H1 (cell line): ENCODE results near the gene ADAM12. TPM values are rescaled to one million over a fixed set of nuclear protein-coding genes. Genes with fewer than 3 reads are reported as not detected.

Source experiments
- CTCF ChIA-PET: fragments of 300-600 bp; sonication (Branson Sonifier 250); formaldehyde crosslinking; loops from one replicate; lab custom pipeline; 2021; ENCODE audit not compliant: partially characterized antibody; lab: Charles Lee
- POLR2A ChIA-PET: fragments of 300-600 bp; sonication (Branson Sonifier 250); formaldehyde crosslinking; loops from one replicate; lab custom pipeline; 2021; ENCODE audit warnings: inconsistent platforms; ENCODE audit not compliant: partially characterized antibody; lab: Charles Lee
- DNase-seq, 2 experiments: peaks; one replicate each; pipeline versions ENCODE4 v3.0.0 to v3.0.0-alpha.2; 2010 to 2022; ENCODE audit warnings: low spot score in 2 of 2, low read depth in 1 of 2, mixed read lengths in 1 of 2
- FAIRE-seq: peaks from 2 replicates; lab custom pipeline; 2011; peaks lifted over from hg19 to GRCh38; lab: Jason Lieb, UNC
- H2AFZ ChIP-seq: 2 replicates; pipeline ENCODE4 v1.8.1; 2012; ENCODE audit warnings: low read length, inconsistent platforms
- H2AK5ac ChIP-seq: 2 replicates; pipeline ENCODE4 v1.6.1; 2013; ENCODE audit warnings: low read depth, low read length
- H2BK120ac ChIP-seq: replicated peaks from 2 replicates; pipeline ENCODE3; 2013; ENCODE audit warnings: low read depth, low read length, inconsistent platforms
- H2BK12ac ChIP-seq: 2 replicates; pipeline ENCODE4 v1.6.1; 2013; ENCODE audit warnings: low read depth, low read length
- H2BK15ac ChIP-seq: 2 replicates; pipeline ENCODE4 v1.6.1; 2013; ENCODE audit warnings: low read length
- H2BK20ac ChIP-seq: 2 replicates; pipeline ENCODE4 v1.6.1; 2013; ENCODE audit warnings: low read length
- H2BK5ac ChIP-seq: 2 replicates; pipeline ENCODE4 v1.6.1; 2013; ENCODE audit warnings: low read depth, low read length
- H3K14ac ChIP-seq: 2 replicates; pipeline ENCODE4 v1.6.1; 2013; ENCODE audit warnings: inconsistent platforms; ENCODE audit not compliant: insufficient read length
- H3K18ac ChIP-seq: 2 replicates; pipeline ENCODE4 v1.6.1; 2013; ENCODE audit warnings: low read length; ENCODE audit errors: extremely low read depth
- H3K23ac ChIP-seq: 2 replicates; pipeline ENCODE4 v1.6.1; 2013; ENCODE audit warnings: inconsistent platforms; ENCODE audit not compliant: insufficient read length
- H3K23me2 ChIP-seq: 2 replicates; pipeline ENCODE4 v1.6.1; 2013; ENCODE audit warnings: low read depth, low read length
- H3K27ac ChIP-seq: 2 replicates; pipeline ENCODE4 v1.6.1; 2011; ENCODE audit warnings: low read depth, low read length, inconsistent platforms
- H3K27me3 ChIP-seq, 4 experiments: replicated peaks in 1 of 4; 1 replicate in 1 of 4; 2 replicates in 3 of 4; pipeline versions ENCODE4 v1.6.1 to v1.8.1; 2011 to 2013; ENCODE audit warnings: low read length in 3 of 4, mild to moderate bottlenecking in 3 of 4, inconsistent platforms in 2 of 4, mixed read lengths in 2 of 4, moderate library complexity in 1 of 4; ENCODE audit not compliant: control insufficient read depth in 3 of 4, insufficient read depth in 3 of 4; ENCODE audit errors: extremely low read depth in 1 of 4
- H3K36me3 ChIP-seq, 4 experiments: 2 replicates each; pipeline versions ENCODE4 v1.6.1 to v1.8.1; 2011 to 2013; ENCODE audit warnings: mild to moderate bottlenecking in 4 of 4, low read length in 3 of 4, moderate library complexity in 2 of 4, control low read depth in 1 of 4, inconsistent platforms in 1 of 4; ENCODE audit not compliant: insufficient read depth in 4 of 4, control insufficient read depth in 2 of 4
- H3K4ac ChIP-seq: replicated peaks from 2 replicates; pipeline ENCODE3; 2013; ENCODE audit warnings: low read length, low read depth, mixed read lengths, inconsistent platforms; ENCODE audit not compliant: insufficient read length
- H3K4me1 ChIP-seq, 4 experiments: replicated peaks in 1 of 4; 1 replicate in 1 of 4; 2 replicates in 3 of 4; pipeline versions ENCODE4 v1.6.1 to v1.8.1; 2011 to 2013; ENCODE audit warnings: low read length in 3 of 4, inconsistent platforms in 2 of 4, mixed read lengths in 1 of 4; ENCODE audit not compliant: insufficient read depth in 4 of 4, control insufficient read depth in 3 of 4
- H3K4me2 ChIP-seq, 2 experiments: 2 replicates each; pipeline versions ENCODE4 v1.6.1 to v1.8.1; 2011 to 2013; ENCODE audit warnings: low read depth in 2 of 2, low read length in 2 of 2, control low read depth in 1 of 2, inconsistent platforms in 1 of 2, mild to moderate bottlenecking in 1 of 2; ENCODE audit not compliant: insufficient read depth in 1 of 2
- H3K4me3 ChIP-seq, 4 experiments: fragments of 200-600, 300-600 bp in 1 of 4; sonication (generic), shearing (Covaris generic), sonication (Bioruptor Twin) in 1 of 4; 2 replicates each; pipeline versions ENCODE4 v1.5.1 to v1.8.1; 2011 to 2016; ENCODE audit warnings: low read length in 4 of 4, low read depth in 3 of 4, control low read depth in 2 of 4, inconsistent platforms in 2 of 4, mild to moderate bottlenecking in 2 of 4, mixed read lengths in 1 of 4, moderate library complexity in 1 of 4; ENCODE audit not compliant: insufficient read depth in 2 of 4; ENCODE audit errors: extremely low read depth in 1 of 4
- H3K56ac ChIP-seq: replicated peaks from 2 replicates; pipeline ENCODE3; 2013; ENCODE audit warnings: low read depth, mild to moderate bottlenecking, mixed read lengths, low read length, inconsistent platforms; ENCODE audit not compliant: insufficient read length
- H3K79me1 ChIP-seq: 2 replicates; pipeline ENCODE4 v1.6.1; 2013; ENCODE audit warnings: low read depth, low read length, control low read depth
- H3K79me2 ChIP-seq, 2 experiments: 2 replicates each; pipeline versions ENCODE4 v1.6.1 to v1.8.1; 2012 to 2013; ENCODE audit warnings: low read length in 2 of 2, mild to moderate bottlenecking in 2 of 2, inconsistent platforms in 1 of 2; ENCODE audit not compliant: insufficient read depth in 2 of 2, control insufficient read depth in 1 of 2
- H3K9ac ChIP-seq, 4 experiments: replicated peaks in 1 of 4; 1 replicate in 1 of 4; 2 replicates in 3 of 4; pipeline versions ENCODE4 v1.6.1 to v1.8.1; 2011 to 2013; ENCODE audit warnings: low read depth in 3 of 4, low read length in 3 of 4, control low read depth in 2 of 4, mild to moderate bottlenecking in 2 of 4, moderate library complexity in 2 of 4, inconsistent platforms in 1 of 4; ENCODE audit errors: extremely low read depth in 1 of 4
- H3K9me3 ChIP-seq, 2 experiments: 2 replicates each; pipeline versions ENCODE4 v1.6.1 to v1.8.1; 2012 to 2013; ENCODE audit warnings: mild to moderate bottlenecking in 2 of 2, moderate library complexity in 2 of 2, control low read depth in 1 of 2, inconsistent platforms in 1 of 2, low read depth in 1 of 2, low read length in 1 of 2, mixed read lengths in 1 of 2; ENCODE audit not compliant: insufficient read depth in 2 of 2
- H4K20me1 ChIP-seq, 2 experiments: replicated peaks in 1 of 2; 2 replicates each; pipeline versions ENCODE3 to v1.8.1; 2011 to 2013; ENCODE audit warnings: inconsistent platforms in 2 of 2, low read length in 2 of 2, mild to moderate bottlenecking in 1 of 2; ENCODE audit not compliant: insufficient read depth in 2 of 2, control insufficient read depth in 1 of 2
- H4K5ac ChIP-seq: 2 replicates; pipeline ENCODE4 v1.6.1; 2013; ENCODE audit warnings: low read length, low read depth, mixed read lengths, inconsistent platforms; ENCODE audit not compliant: insufficient read length
- H4K8ac ChIP-seq: 2 replicates; pipeline ENCODE4 v1.8.0; 2013; ENCODE audit warnings: mild to moderate bottlenecking, moderate library complexity, low read length, inconsistent platforms; ENCODE audit not compliant: insufficient read depth; ENCODE audit errors: extremely low read depth
- H4K91ac ChIP-seq: replicated peaks from 2 replicates; pipeline ENCODE3; 2013; ENCODE audit warnings: low read length, mixed read lengths, inconsistent platforms; ENCODE audit not compliant: insufficient read length
- ATF2 ChIP-seq: IDR thresholded peaks from 2 replicates; pipeline ENCODE4 v1.6.1; 2012; ENCODE audit warnings: low read length, inconsistent platforms
- BRCA1 ChIP-seq: IDR thresholded peaks from 2 replicates; pipeline ENCODE4 v1.6.1; 2012; ENCODE audit warnings: low read depth, low read length, improper control_type of control experiment
- E2F6 ChIP-seq: IDR thresholded peaks from 2 replicates; pipeline ENCODE4 v1.6.1; 2012; ENCODE audit warnings: inconsistent platforms
- GTF2F1 ChIP-seq: IDR thresholded peaks from 2 replicates; pipeline ENCODE4 v1.6.1; 2012; ENCODE audit warnings: low read depth, low read length, improper control_type of control experiment, borderline replicate concordance
- MAFK ChIP-seq: IDR thresholded peaks from 2 replicates; pipeline ENCODE4 v1.6.1; 2012; ENCODE audit warnings: low read depth, mild to moderate bottlenecking, improper control_type of control experiment, low read length
- SIX5 ChIP-seq: IDR thresholded peaks from 2 replicates; pipeline ENCODE4 v1.6.1; 2011; ENCODE audit warnings: mild to moderate bottlenecking, low read depth, low read length
- TBP ChIP-seq: IDR thresholded peaks from 2 replicates; pipeline ENCODE4 v1.6.1; 2011; ENCODE audit warnings: low read depth, low read length, improper control_type of control experiment
- WGBS, 2 experiments: shearing (Covaris generic) in 1 of 2; methylation state at CpG; one replicate each; pipeline versions ENCODE4 v1.1.6 to v1.1.7; 2013 to 2015; ENCODE audit warnings: low lambda C conversion rate in 2 of 2, mixed read lengths in 2 of 2, inconsistent platforms in 1 of 2, low coverage in 1 of 2, missing lambda C conversion rate in 1 of 2; ENCODE audit not compliant: insufficient replicate concordance in 2 of 2, insufficient coverage in 1 of 2, insufficient read length in 1 of 2; ENCODE audit errors: extremely low coverage in 1 of 2, missing lambda C conversion rate in 1 of 2; 5-methylcytosine and 5-hydroxymethylcytosine counted together
- polyA plus RNA-seq, 7 experiments: library from polyadenylated mRNA; depleted of rRNA in 3 of 7; stranded (reverse) in 5 of 7; unstranded in 2 of 7; fragments of >200 nt in 5 of 7; fragments of 200-250 nt in 2 of 7; gene quantifications; 1 replicate in 5 of 7; 2 replicates in 1 of 7; 4 replicates in 1 of 7; pipeline versions ENCODE4 v1.2.1 to v1.2.3, GENCODE V29; 2011 to 2013; ENCODE audit warnings: missing spikeins in 2 of 7, mixed read lengths in 2 of 7
- total RNA-seq: library from RNA; stranded (reverse); fragmentation: NEBNext Ultra II Directional; extraction: Animal tissue kit (Norgen Biotek cat#: 25700); gene quantifications from 2 replicates; pipeline ENCODE4 v1.2.1, GENCODE V29; 2021

The ADAM12 gene
- total and polyA plus RNA-seq, 2 of the 8 experiments (the other 6 are each of a cell fraction or from before 2014, with no cell fraction given): 0.07 to 0.17 TPM

- no peak overlapping the region for H3K56ac ChIP-seq
- H3K27ac ChIP-seq: no peak overlapping the region
- no peak overlapping the region for H2BK120ac ChIP-seq
- H3K4me2 ChIP-seq: no peak overlapping the region
- H3K23me2 ChIP-seq: no peaks in the 10 kb centered on the region
- CTCF ChIA-PET: interaction anchor here (0.7 to 1.1 kb wide), 3 partner anchors 17 to 197 kb away, joined by 3 to 4 read pairs (median 3); no protein-coding TSS in a partner anchor
- no peaks in the 10 kb centered on the region for H3K79me2 ChIP-seq
- H3K18ac ChIP-seq: no peak overlapping the region
- H3K36me3 ChIP-seq: no peaks in the 10 kb centered on the region
- H4K5ac ChIP-seq: no peak overlapping the region
- no peak for DNase-seq
- H3K23ac ChIP-seq: no peak overlapping the region
- H2BK20ac ChIP-seq: no peak overlapping the region
- no peak overlapping the region for H2AFZ ChIP-seq
- peaks cover 5 to 22% (median 16%) of the 10 kb centered on the region in 4 experiments; a peak in 5 of 7 replicates for H3K4me1 ChIP-seq
- no peaks in the 10 kb centered on the region for H3K27me3 ChIP-seq
- no peak for TF ChIP-seq TBP
- TF ChIP-seq E2F6: no peak
- no peak for TF ChIP-seq BRCA1
- TF ChIP-seq MAFK: no peak
- no peak for TF ChIP-seq SIX5
- no peak for TF ChIP-seq GTF2F1
- TF ChIP-seq ATF2: no peak
- H4K8ac ChIP-seq: no peak overlapping the region
- no peak overlapping the region for H3K14ac ChIP-seq
- 85% methylated on average over 7 of the region's 7 CpGs; no CpG with 5 or more reads in 1 of the 2 experiments for WGBS, 2 experiments
- H3K9me3 ChIP-seq: no peaks in the 10 kb centered on the region
- H3K4me3 ChIP-seq: no peak overlapping the region
- FAIRE-seq: no peak
- no peaks in the 10 kb centered on the region for H3K79me1 ChIP-seq
- H4K91ac ChIP-seq: no peak overlapping the region
- no peak overlapping the region for H2AK5ac ChIP-seq
- POLR2A ChIA-PET: no interaction called here
- no peak overlapping the region for H2BK12ac ChIP-seq
- no peak overlapping the region for H2BK5ac ChIP-seq
- no peak overlapping the region for H2BK15ac ChIP-seq
- no peak overlapping the region for H3K4ac ChIP-seq
- H4K20me1 ChIP-seq: no peaks in the 10 kb centered on the region
- no peak overlapping the region for H3K9ac ChIP-seq
These were observed 208.6 kb downstream of the ADAM12 start for GRCh38 chr10:126179637-126180036.
